MCF 10A (cell line): Measurements from ENCODE around the gene MOXD1. TPM values are rescaled to one million over a fixed set of nuclear protein-coding genes. Genes with fewer than 3 reads are reported as not detected.

ENCODE experiments used
- BruUV-seq: library from RNA; stranded (reverse); fragments of 400-500 nt; replicated peaks from 2 replicates; lab custom pipeline; 2021; lab: Mats Ljungman, UMichigan
- CTCF ChIA-PET: fragments of 300-600 bp; sonication (Branson Sonifier 250); formaldehyde crosslinking; extraction: SDS; loops from one replicate; lab custom pipeline; 2021; ENCODE audit warnings: antibody characterized with exemption, inconsistent platforms; lab: Yijun Ruan, JAX
- POLR2A ChIA-PET: fragments of 300-600, 350-650 bp; sonication (Branson Sonifier 250); formaldehyde crosslinking; extraction: SDS; loops from one replicate; lab custom pipeline; 2020; ENCODE audit warnings: antibody characterized with exemption, inconsistent platforms; lab: Yijun Ruan, JAX
- DNase-seq: peaks from one replicate; pipeline ENCODE4 v3.0.0-alpha.2; 2018; ENCODE audit not compliant: unreplicated experiment
- H3K27ac Mint-ChIP-seq: one replicate; pipeline ENCODE4 v1.8.0; 2022; ENCODE audit warnings: mild to moderate bottlenecking, low read depth, mixed read lengths; ENCODE audit not compliant: unreplicated experiment
- H3K27me3 Mint-ChIP-seq: one replicate; pipeline ENCODE4 v1.8.0; 2022; ENCODE audit warnings: mixed read lengths; ENCODE audit not compliant: insufficient read depth, unreplicated experiment
- H3K36me3 Mint-ChIP-seq: one replicate; pipeline ENCODE4 v1.8.0; 2022; ENCODE audit warnings: mild to moderate bottlenecking, moderate library complexity, mixed read lengths; ENCODE audit not compliant: insufficient read depth, unreplicated experiment
- H3K4me1 Mint-ChIP-seq: one replicate; pipeline ENCODE4 v1.8.0; 2022; ENCODE audit warnings: mixed read lengths; ENCODE audit not compliant: insufficient read depth, unreplicated experiment
- H3K4me3 Mint-ChIP-seq: one replicate; pipeline ENCODE4 v1.8.0; 2022; ENCODE audit warnings: mild to moderate bottlenecking, moderate library complexity, mixed read lengths; ENCODE audit not compliant: unreplicated experiment
- H3K9me3 Mint-ChIP-seq: one replicate; pipeline ENCODE4 v1.8.0; 2022; ENCODE audit warnings: mixed read lengths; ENCODE audit not compliant: unreplicated experiment
- intact Hi-C: fragments of 100-400 bp; cut with micrococcal nuclease; formaldehyde crosslinking; loops from 2 replicates; pipeline ENCODE4 v1.14.1; 2022
- total RNA-seq: library from RNA; stranded (reverse); gene quantifications from 2 replicates; pipeline ENCODE4 v1.2.3, GENCODE V29; 2022
- TF ChIP-seq, protein P1 (sequence below): fragments of 200-600 bp; IDR thresholded peaks from one replicate; pipeline ENCODE4 v1.8.0; 2022; ENCODE audit warnings: antibody characterized with exemption, mild to moderate bottlenecking; ENCODE audit not compliant: unreplicated experiment

MOXD1 gene
- total RNA-seq, 1 experiment from 2014 or later: 0.09 TPM

- Mint-ChIP-seq H3K27ac (no peak overlapping the region), H3K27me3 (no peaks in the 10 kb centered on the region), H3K4me1 (peaks cover 1% of the 10 kb centered on the region), H3K4me3 (no peak overlapping the region), H3K36me3 (peaks cover under 1% of the 10 kb centered on the region), H3K9me3 (peaks cover 2% of the 10 kb centered on the region)
- CTCF ChIA-PET: interaction anchor here (0.5 to 1.6 kb wide), 6 partner anchors 12 to 332 kb away, joined by 3 to 7 read pairs (median 3); no protein-coding TSS in a partner anchor
- POLR2A ChIA-PET: interaction anchor here (0.6 to 1.2 kb wide), 3 partner anchors 13 to 296 kb away, joined by 3 to 4 read pairs (median 3); no protein-coding TSS in a partner anchor
- TF ChIP-seq, protein P1, sequence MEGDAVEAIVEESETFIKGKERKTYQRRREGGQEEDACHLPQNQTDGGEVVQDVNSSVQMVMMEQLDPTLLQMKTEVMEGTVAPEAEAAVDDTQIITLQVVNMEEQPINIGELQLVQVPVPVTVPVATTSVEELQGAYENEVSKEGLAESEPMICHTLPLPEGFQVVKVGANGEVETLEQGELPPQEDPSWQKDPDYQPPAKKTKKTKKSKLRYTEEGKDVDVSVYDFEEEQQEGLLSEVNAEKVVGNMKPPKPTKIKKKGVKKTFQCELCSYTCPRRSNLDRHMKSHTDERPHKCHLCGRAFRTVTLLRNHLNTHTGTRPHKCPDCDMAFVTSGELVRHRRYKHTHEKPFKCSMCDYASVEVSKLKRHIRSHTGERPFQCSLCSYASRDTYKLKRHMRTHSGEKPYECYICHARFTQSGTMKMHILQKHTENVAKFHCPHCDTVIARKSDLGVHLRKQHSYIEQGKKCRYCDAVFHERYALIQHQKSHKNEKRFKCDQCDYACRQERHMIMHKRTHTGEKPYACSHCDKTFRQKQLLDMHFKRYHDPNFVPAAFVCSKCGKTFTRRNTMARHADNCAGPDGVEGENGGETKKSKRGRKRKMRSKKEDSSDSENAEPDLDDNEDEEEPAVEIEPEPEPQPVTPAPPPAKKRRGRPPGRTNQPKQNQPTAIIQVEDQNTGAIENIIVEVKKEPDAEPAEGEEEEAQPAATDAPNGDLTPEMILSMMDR: no peak
- DNase-seq: no peak
- intact Hi-C loops: no loop called here
- no TSS peak for BruUV-seq
Measured at GRCh38 chr6:132246632-132247270, 154.5 kb downstream of the MOXD1 start.

DNA sequence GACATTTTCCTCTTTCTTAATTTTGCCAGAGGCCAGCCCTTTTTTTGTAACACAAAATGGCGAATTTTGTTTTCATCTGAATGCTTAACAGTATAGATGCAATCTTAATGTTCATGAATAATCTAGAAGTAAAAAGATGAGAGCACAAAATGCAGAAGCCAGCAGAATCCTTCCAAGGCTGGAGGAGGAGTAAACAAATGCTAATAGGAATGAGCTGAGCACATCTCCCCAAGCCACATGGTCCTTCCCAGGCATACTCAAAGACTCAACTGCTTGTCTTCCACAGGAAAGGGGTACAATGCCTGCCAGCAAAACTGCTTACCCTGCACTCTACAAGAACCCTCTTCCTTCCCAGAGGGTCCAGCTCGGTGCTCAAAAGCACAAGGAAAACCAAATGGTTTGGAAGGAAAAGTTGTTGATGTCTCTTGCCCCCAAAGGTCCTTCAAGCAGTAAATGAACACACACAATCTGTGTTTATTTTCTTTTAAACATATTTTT lies 155.1 kb downstream of the MOXD1 start:
- Mint-ChIP-seq H3K4me1 (no peaks in the 10 kb centered on the region), H3K4me3 (no peak overlapping the region), H3K9me3 (no peaks in the 10 kb centered on the region), H3K36me3 (no peaks in the 10 kb centered on the region), H3K27ac (no peak overlapping the region), H3K27me3 (no peaks in the 10 kb centered on the region)
- intact Hi-C loops: no loop called here
- TF ChIP-seq, protein P1: no peak
- CTCF ChIA-PET: interaction anchor here (0.6 to 1.1 kb wide), 4 partner anchors 11 to 468 kb away, joined by 3 read pairs; no protein-coding TSS in a partner anchor
- no TSS peak for BruUV-seq
- POLR2A ChIA-PET: interaction anchor here (0.6 kb wide), 1 partner anchor 19 kb away, joined by 3 read pairs; no protein-coding TSS in a partner anchor
- no peak for DNase-seq

Other genes starting within 250 kb of the MOXD1 start
- 31.3 and 33.0 TPM in 2 replicates for gene STX7, start 111.6 kb upstream of the MOXD1 start, total RNA-seq
- gene TAAR9, start 136.8 kb upstream of the MOXD1 start, total RNA-seq: not detected in 2 replicates
- gene TAAR8, start 151.2 kb upstream of the MOXD1 start, total RNA-seq: not detected in 2 replicates
- gene TAAR6, start 168.8 kb upstream of the MOXD1 start, total RNA-seq: not detected in 2 replicates
- not detected in 2 replicates for gene TAAR5, start 188.3 kb upstream of the MOXD1 start, total RNA-seq
- not detected in 2 replicates for gene TAAR2, start 222.8 kb upstream of the MOXD1 start, total RNA-seq